HepG2 (cell line): ENCODE measurements around the gene SLC2A8. TPM values are rescaled to one million over a fixed set of nuclear protein-coding genes. Genes with fewer than 3 reads are reported as not detected.

Experiments used
- ATAC-seq: fragments of 200-7000 bp; cut with Tn5 transposase; 3 replicates; pipeline ENCODE4 v1.9.1; 2020; ENCODE audit warnings: mild to moderate bottlenecking, moderate library complexity
- BruUV-seq: library from RNA; stranded (reverse); fragments of 400-500 nt; replicated peaks from 2 replicates; lab custom pipeline; 2021; lab: Mats Ljungman, UMichigan
- CTCF ChIA-PET: fragments of 300-600 bp; formaldehyde crosslinking; extraction: SDS; loops from one replicate; lab custom pipeline; 2021; ENCODE audit warnings: low total read pairs, inconsistent platforms, low intra/inter-chr PET ratio; lab: Yijun Ruan, JAX
- POLR2A ChIA-PET: fragments of 350-600 bp; sonication (Branson Sonifier 250); formaldehyde crosslinking; loops from one replicate; lab custom pipeline; 2020; ENCODE audit warnings: antibody characterized with exemption, inconsistent platforms; lab: Yijun Ruan, JAX
- DNase-seq: peaks from one replicate; pipeline ENCODE4 v3.0.0-alpha.2; 2015; ENCODE audit warnings: low spot score
- FAIRE-seq: peaks from 3 replicates; lab custom pipeline; 2011; peaks lifted over from hg19 to GRCh38; lab: Jason Lieb, UNC
- H2AFZ ChIP-seq: one replicate; pipeline ENCODE4 v1.6.1; 2011; ENCODE audit warnings: low read length, inconsistent platforms
- H3K27ac ChIP-seq: fragments of 300-600 bp; 3 replicates; pipeline ENCODE4 v1.8.0; 2011; ENCODE audit warnings: mixed run types, mild to moderate bottlenecking, mixed read lengths, low read length, inconsistent platforms; ENCODE audit not compliant: insufficient read depth; ENCODE audit errors: extremely low read length
- H3K27me3 ChIP-seq, 2 experiments: fragments of 200-600 bp in 1 of 2; 2 replicates in 1 of 2; 3 replicates in 1 of 2; pipeline versions ENCODE4 v1.6.0 to v1.8.0; 2011; ENCODE audit warnings: low read length in 2 of 2, mild to moderate bottlenecking in 2 of 2, moderate library complexity in 2 of 2, inconsistent platforms in 1 of 2; ENCODE audit not compliant: insufficient read depth in 2 of 2, control insufficient read depth in 1 of 2
- H3K36me3 ChIP-seq, 2 experiments: fragments of 200-600 bp in 1 of 2; replicated peaks in 1 of 2; 2 replicates in 1 of 2; 3 replicates in 1 of 2; pipeline versions ENCODE4 v1.5.1 to v1.8.0; 2011; ENCODE audit warnings: low read length in 2 of 2, inconsistent platforms in 1 of 2; ENCODE audit not compliant: insufficient read depth in 2 of 2, control insufficient read depth in 1 of 2
- H3K4me1 ChIP-seq: 2 replicates; pipeline ENCODE4 v1.5.1; 2012; ENCODE audit warnings: low read length, inconsistent platforms; ENCODE audit not compliant: insufficient read depth
- H3K4me2 ChIP-seq: 2 replicates; pipeline ENCODE4 v1.6.0; 2011; ENCODE audit warnings: low read depth, low read length, inconsistent platforms
- H3K4me3 ChIP-seq, 3 experiments: fragments of 200-600 bp in 1 of 3; sonication (generic), shearing (Covaris generic) in 1 of 3; replicated peaks in 1 of 3; 2 replicates each; pipeline ENCODE4 v1.5.1; 2011 to 2016; ENCODE audit warnings: low read length in 3 of 3, inconsistent platforms in 2 of 3, low read depth in 2 of 3, mild to moderate bottlenecking in 2 of 3, control low read depth in 1 of 3, mixed read lengths in 1 of 3; ENCODE audit not compliant: insufficient read depth in 1 of 3
- H3K79me2 ChIP-seq: one replicate; pipeline ENCODE4 v1.6.1; 2011; ENCODE audit warnings: low read length, inconsistent platforms; ENCODE audit not compliant: insufficient read depth
- H3K9ac ChIP-seq: 2 replicates; pipeline ENCODE4 v1.6.0; 2011; ENCODE audit warnings: mild to moderate bottlenecking, low read depth, low read length, inconsistent platforms; ENCODE audit not compliant: insufficient read depth
- H3K9me3 ChIP-seq: 2 replicates; pipeline ENCODE4 v1.5.1; 2012; ENCODE audit warnings: mild to moderate bottlenecking, low read length
- H4K20me1 ChIP-seq: 2 replicates; pipeline ENCODE4 v1.6.0; 2011; ENCODE audit warnings: inconsistent platforms, mild to moderate bottlenecking, low read length, moderate library complexity; ENCODE audit not compliant: insufficient read depth
- AKAP8 ChIP-seq: sonication (generic); formaldehyde crosslinking; IDR thresholded peaks from 2 replicates; pipeline ENCODE4 v1.5.1; 2020; ENCODE audit warnings: mild to moderate bottlenecking, missing genetic modification reagents
- FOXK2 ChIP-seq: fragments of 450-650 bp; IDR thresholded peaks from 2 replicates; pipeline ENCODE4 v1.6.1; 2016
- HNF4G ChIP-seq, 2 experiments: sonication (generic) in 1 of 2; formaldehyde crosslinking in 1 of 2; IDR thresholded peaks; 2 replicates each; pipeline versions ENCODE4 v1.4.0 to v1.6.1; 2011 to 2020; ENCODE audit warnings: borderline replicate concordance in 2 of 2, low read depth in 2 of 2, mild to moderate bottlenecking in 2 of 2, low read length in 1 of 2, missing genetic modification reagents in 1 of 2, moderate library complexity in 1 of 2
- KDM3A ChIP-seq: IDR thresholded peaks from 2 replicates; pipeline ENCODE4 v1.6.1; 2018; ENCODE audit warnings: low read depth, missing compliant biosample characterization
- KDM6A ChIP-seq: IDR thresholded peaks from 2 replicates; pipeline ENCODE4 v1.6.1; 2016; ENCODE audit warnings: low read depth
- MNT ChIP-seq: fragments of 450-650 bp; IDR thresholded peaks from 2 replicates; pipeline ENCODE4 v1.6.1; 2016
- ZNF44 ChIP-seq: sonication (generic); formaldehyde crosslinking; IDR thresholded peaks from 2 replicates; pipeline ENCODE4 v1.5.1; 2020; ENCODE audit warnings: mild to moderate bottlenecking, missing genetic modification reagents
- ZNF775 ChIP-seq: sonication (generic); formaldehyde crosslinking; IDR thresholded peaks from 2 replicates; pipeline ENCODE4 v1.4.0; 2020; ENCODE audit warnings: missing genetic modification reagents, mild to moderate bottlenecking, moderate library complexity, borderline replicate concordance
- ZNF800 ChIP-seq: sonication (generic); formaldehyde crosslinking; IDR thresholded peaks from 2 replicates; pipeline ENCODE4 v1.4.0; 2020; ENCODE audit warnings: missing genetic modification reagents
- WGBS: methylation state at CpG from one replicate; pipeline ENCODE4 v1.1.6; 2017; ENCODE audit warnings: low lambda C conversion rate; 5-methylcytosine and 5-hydroxymethylcytosine counted together
- in situ Hi-C: cut with HindIII; loops from 2 replicates; pipeline ENCODE4 v1.10.0; 2017; ENCODE audit warnings: low pct_unique_long_range_greater_than_20kb; ENCODE audit not compliant: extremely low pct_ligation_motif_present
- intact Hi-C: fragments of 100-400 bp; cut with micrococcal nuclease; formaldehyde crosslinking; loops from one replicate; pipeline ENCODE4 v1.10.0; 2022; ENCODE audit not compliant: unreplicated experiment
- polyA plus RNA-seq, 8 experiments: library from polyadenylated mRNA; depleted of rRNA in 3 of 8; stranded (reverse) in 7 of 8; unstranded in 1 of 8; fragments of >200 nt; fragmentation: Illumina TruSeq in 4 of 8; extraction: Trizol in 4 of 8; gene quantifications; 2 replicates each; pipeline versions ENCODE4 v1.2.1 to v1.2.3, GENCODE V29; 2011 to 2016; ENCODE audit warnings: low read depth in 4 of 8, missing spikeins in 1 of 8, mixed read lengths in 1 of 8; ENCODE audit not compliant: insufficient read depth in 1 of 8
- total RNA-seq, 5 experiments: library from RNA; depleted of rRNA; stranded (reverse); fragments of >200 nt; fragmentation: Illumina TruSeq; extraction: Trizol; gene quantifications; 2 replicates each; pipeline ENCODE4 v1.2.3, GENCODE V29; 2016; ENCODE audit warnings: low read depth in 1 of 5

The SLC2A8 gene
- total and polyA plus RNA-seq, 2 of the 13 experiments (the other 11 are each of a cell fraction or from before 2014, with no cell fraction given): 22.6 to 48.6 TPM

GRCh38 chr9:127356906-127357305, 40.1 kb upstream of the SLC2A8 start:
- intact Hi-C loops: no loop called here
- no peak overlapping the region for H2AFZ ChIP-seq
- no peaks in the 10 kb centered on the region for H3K27me3 ChIP-seq
- H3K27ac ChIP-seq: no peak overlapping the region
- no peak overlapping the region for H3K9ac ChIP-seq
- WGBS: 78% methylated on average over 4 of the region's 4 CpGs
- FAIRE-seq (no peak), DNase-seq (no peak), ATAC-seq (no peak)
- in situ Hi-C loops: no loop called here
- TF ChIP-seq MNT: no peak
- no peak for TF ChIP-seq AKAP8 (CRISPR knock-in tag)
- TF ChIP-seq KDM3A: no peak
- no peaks in the 10 kb centered on the region for H3K9me3 ChIP-seq
- H3K36me3 ChIP-seq: peaks cover 0 to 7% of the 10 kb centered on the region in 2 experiments; a peak in 1 of 5 replicates
- no peak overlapping the region for H3K4me2 ChIP-seq
- ChIA-PET POLR2A (no interaction called here), CTCF (no interaction called here)
- H3K79me2 ChIP-seq: no peaks in the 10 kb centered on the region
- no peak overlapping the region for H3K4me3 ChIP-seq
- no peaks in the 10 kb centered on the region for H3K4me1 ChIP-seq
- BruUV-seq: no TSS peak
- H4K20me1 ChIP-seq: no peaks in the 10 kb centered on the region

GRCh38 chr9:127358023-127358535, 38.9 kb upstream of the SLC2A8 start:
- FAIRE-seq: no peak
- no peak for TF ChIP-seq ZNF44
- no peak for TF ChIP-seq KDM6A
- no peak for TF ChIP-seq HNF4G (IDR thresholded peaks at IDR 0.05; ENCODE audit: borderline replicate concordance, low read depth, low read length)
- TF ChIP-seq HNF4G (CRISPR knock-in tag; IDR thresholded peaks at IDR 0.05; ENCODE audit: borderline replicate concordance, low read depth): no peak
- no peak for TF ChIP-seq ZNF800 (CRISPR knock-in tag)
- no peak for TF ChIP-seq FOXK2
- no peak for TF ChIP-seq ZNF775 (CRISPR knock-in tag)

More at GRCh38 chr9:127358023-127358535, 38.9 kb upstream of the SLC2A8 start:
- intact Hi-C loops (no loop called here), in situ Hi-C loops (no loop called here)
- WGBS: 83% methylated on average over 1 of the region's 3 CpGs
- Histone ChIP-seq H3K9ac (no peak overlapping the region), H3K9me3 (no peaks in the 10 kb centered on the region), H3K27me3 (no peaks in the 10 kb centered on the region), H3K4me2 (no peak overlapping the region), H3K4me3 (no peak overlapping the region), H3K36me3 (peaks cover 0 to 7% of the 10 kb centered on the region in 2 experiments; a peak in 1 of 5 replicates), H3K79me2 (no peaks in the 10 kb centered on the region), H3K4me1 (no peaks in the 10 kb centered on the region), H3K27ac (no peak overlapping the region), H2AFZ (no peak overlapping the region), H4K20me1 (no peaks in the 10 kb centered on the region)
- DNase-seq (no peak), ATAC-seq (no peak)
- no TSS peak for BruUV-seq
- ChIA-PET CTCF (no interaction called here), POLR2A (interaction anchor here (1.5 kb wide), 1 partner anchor 39 kb away, joined by 5 read pairs; the partner anchor contains the start of gene SLC2A8)
